ENCODE measurements around the gene RPS17. TPM values are rescaled to one million over a fixed set of nuclear protein-coding genes. Genes with fewer than 3 reads are reported as not detected.

RPS17 gene
- total and polyA plus RNA-seq, 5 donors from 2014 or later, result 1,155 to 1,792 (median 1,597) TPM

Other genes starting within 250 kb of the RPS17 start
- gene GOLGA6L10, start 191.0 kb downstream of the RPS17 start, total RNA-seq, result 2.3 TPM
- gene GOLGA6L10, start 191.0 kb downstream of the RPS17 start, polyA plus RNA-seq, result under 1 TPM in 3 of 4 donors, not detected in 1; 0.06 to 0.15 (median 0.08) TPM
- gene GOLGA6L9, start 110.6 kb downstream of the RPS17 start, total RNA-seq, result 2.9 TPM
- under 1 TPM; 0.15 to 0.49 (median 0.38) TPM for gene GOLGA6L9, start 110.6 kb downstream of the RPS17 start, polyA plus RNA-seq
- gene CPEB1, start 106.9 kb upstream of the RPS17 start, total RNA-seq, result not detected
- under 1 TPM in 3 of 4 donors, not detected in 1; 0.09 to 0.68 (median 0.60) TPM for gene CPEB1, start 106.9 kb upstream of the RPS17 start, polyA plus RNA-seq
- gene AP3B2, start 169.4 kb upstream of the RPS17 start, total RNA-seq, result 0.12 TPM
- gene AP3B2, start 169.4 kb upstream of the RPS17 start, polyA plus RNA-seq, result under 1 TPM in 1 of 4 donors, not detected in 3; 0.23 TPM

All from CD4-positive, CD25-positive, alpha-beta regulatory T cell (primary cell).